ENCODE data around the gene SERINC5.
"Not testable (repeated sequence)": the region's sequence is repeated elsewhere in the genome, so short reads cannot be mapped to it uniquely, and the experiment has no call there.

Gene SERINC5

GRCh38 chr5:80125022-80125961 lies 130.6 kb downstream of the SERINC5 start:
- no peak for DNase-seq (ENCODE audit: low read depth, low spot score)
- no peak overlapping the region for H3K4me3 ChIP-seq (ENCODE audit: low read length)

GRCh38 chr5:80124121-80124918 lies 131.5 kb downstream of the SERINC5 start:
- no peak for DNase-seq (ENCODE audit: low read depth, low spot score)
- H3K4me3 ChIP-seq (ENCODE audit: low read length) = no peak overlapping the region

- no peak for DNase-seq (ENCODE audit: low read depth, low spot score)
- no peak overlapping the region for H3K4me3 ChIP-seq (ENCODE audit: low read length)
Measured at GRCh38 chr5:80122579-80122978, 133.3 kb downstream of the SERINC5 start.

- DNase-seq (ENCODE audit: low read depth, low spot score) = no peak
Measured at GRCh38 chr5:80119372-80119771, 136.5 kb downstream of the SERINC5 start.

GRCh38 chr5:80117446-80117845 lies 138.4 kb downstream of the SERINC5 start:
- peak; percentile 86 for DNase-seq (ENCODE audit: low read depth, low spot score)
- H3K4me3 ChIP-seq (ENCODE audit: low read length) = no peak overlapping the region

More at GRCh38 chr5:80119372-80119771, 136.5 kb downstream of the SERINC5 start:
- no peak overlapping the region for H3K4me3 ChIP-seq (ENCODE audit: low read length)

- H3K4me3 ChIP-seq (ENCODE audit: low read length) = no peak overlapping the region
- no peak for DNase-seq (ENCODE audit: low read depth, low spot score)
Measured at GRCh38 chr5:80116465-80116864, 139.4 kb downstream of the SERINC5 start.

GRCh38 chr5:80116000-80116399 lies 139.8 kb downstream of the SERINC5 start:
- no peak for DNase-seq (ENCODE audit: low read depth, low spot score)
- H3K4me3 ChIP-seq (ENCODE audit: low read length) = no peak overlapping the region

GRCh38 chr5:80114860-80115259 lies 141.0 kb downstream of the SERINC5 start:
- H3K4me3 ChIP-seq (ENCODE audit: low read length) = no peak overlapping the region
- no peak for DNase-seq (ENCODE audit: low read depth, low spot score)

GRCh38 chr5:80111376-80111990 lies 144.4 kb downstream of the SERINC5 start:
- DNase-seq (ENCODE audit: low read depth, low spot score); H3K4me3 ChIP-seq (ENCODE audit: low read length): not testable (repeated sequence)

GRCh38 chr5:80109646-80110478 lies 146.0 kb downstream of the SERINC5 start:
- DNase-seq (ENCODE audit: low read depth, low spot score) = no peak
- no peak overlapping the region for H3K4me3 ChIP-seq (ENCODE audit: low read length)

GRCh38 chr5:80106916-80107315 lies 148.9 kb downstream of the SERINC5 start:
- DNase-seq (ENCODE audit: low read depth, low spot score) = no peak
- no peak overlapping the region for H3K4me3 ChIP-seq (ENCODE audit: low read length)

- no peak overlapping the region for H3K4me3 ChIP-seq (ENCODE audit: low read length)
- no peak for DNase-seq (ENCODE audit: low read depth, low spot score)
Measured at GRCh38 chr5:80105698-80106439, 150.0 kb downstream of the SERINC5 start.

- H3K4me3 ChIP-seq (ENCODE audit: low read length) = no peak overlapping the region
- DNase-seq (ENCODE audit: low read depth, low spot score) = no peak
Measured at GRCh38 chr5:80103371-80103770, 152.5 kb downstream of the SERINC5 start.

GRCh38 chr5:80101993-80102392 lies 153.9 kb downstream of the SERINC5 start:
- no peak for DNase-seq (ENCODE audit: low read depth, low spot score)

GRCh38 chr5:80097451-80097850 lies 158.4 kb downstream of the SERINC5 start:
- no peak for DNase-seq (ENCODE audit: low read depth, low spot score)
- no peak overlapping the region for H3K4me3 ChIP-seq (ENCODE audit: low read length)

More at GRCh38 chr5:80101993-80102392, 153.9 kb downstream of the SERINC5 start:
- no peak overlapping the region for H3K4me3 ChIP-seq (ENCODE audit: low read length)

GRCh38 chr5:80094236-80094738 lies 161.6 kb downstream of the SERINC5 start:
- H3K4me3 ChIP-seq (ENCODE audit: low read length) = no peak overlapping the region
- no peak for DNase-seq (ENCODE audit: low read depth, low spot score)

- no peak for DNase-seq (ENCODE audit: low read depth, low spot score)
- no peak overlapping the region for H3K4me3 ChIP-seq (ENCODE audit: low read length)
Measured at GRCh38 chr5:80093796-80094195, 162.1 kb downstream of the SERINC5 start.

All from Jurkat, Clone E6-1 (cell line).